BE2C (cell line): ENCODE results near the gene FAM180A.
"Not testable (repeated sequence)": the region's sequence is repeated elsewhere in the genome, so short reads cannot be mapped to it uniquely, and the experiment has no call there.

Source experiments
- DNase-seq: peaks from one replicate; pipeline ENCODE4 v3.0.0-alpha.2; 2020
- H3K27me3 ChIP-seq: fragments of 250-450 bp; sonication (Bioruptor Pico); 2 replicates; pipeline ENCODE4 v1.5.1; 2020; ENCODE audit warnings: mild to moderate bottlenecking
- H3K36me3 ChIP-seq: fragments of 250-450 bp; sonication (Bioruptor Pico); 2 replicates; pipeline ENCODE4 v1.5.1; 2020; ENCODE audit warnings: mild to moderate bottlenecking
- H3K4me1 ChIP-seq: fragments of 250-450 bp; sonication (Bioruptor Pico); 2 replicates; pipeline ENCODE4 v1.5.1; 2020
- H3K4me3 ChIP-seq: 2 replicates; pipeline ENCODE4 v1.5.1; 2011; ENCODE audit warnings: low read depth, low read length
- H3K9me3 ChIP-seq: fragments of 250-450 bp; sonication (Bioruptor Pico); 2 replicates; pipeline ENCODE4 v1.5.1; 2020
- CTCF ChIP-seq: IDR thresholded peaks from 2 replicates; pipeline ENCODE4 v1.5.1; 2012; ENCODE audit warnings: mild to moderate bottlenecking, low read depth, low read length

FAM180A gene

DNA sequence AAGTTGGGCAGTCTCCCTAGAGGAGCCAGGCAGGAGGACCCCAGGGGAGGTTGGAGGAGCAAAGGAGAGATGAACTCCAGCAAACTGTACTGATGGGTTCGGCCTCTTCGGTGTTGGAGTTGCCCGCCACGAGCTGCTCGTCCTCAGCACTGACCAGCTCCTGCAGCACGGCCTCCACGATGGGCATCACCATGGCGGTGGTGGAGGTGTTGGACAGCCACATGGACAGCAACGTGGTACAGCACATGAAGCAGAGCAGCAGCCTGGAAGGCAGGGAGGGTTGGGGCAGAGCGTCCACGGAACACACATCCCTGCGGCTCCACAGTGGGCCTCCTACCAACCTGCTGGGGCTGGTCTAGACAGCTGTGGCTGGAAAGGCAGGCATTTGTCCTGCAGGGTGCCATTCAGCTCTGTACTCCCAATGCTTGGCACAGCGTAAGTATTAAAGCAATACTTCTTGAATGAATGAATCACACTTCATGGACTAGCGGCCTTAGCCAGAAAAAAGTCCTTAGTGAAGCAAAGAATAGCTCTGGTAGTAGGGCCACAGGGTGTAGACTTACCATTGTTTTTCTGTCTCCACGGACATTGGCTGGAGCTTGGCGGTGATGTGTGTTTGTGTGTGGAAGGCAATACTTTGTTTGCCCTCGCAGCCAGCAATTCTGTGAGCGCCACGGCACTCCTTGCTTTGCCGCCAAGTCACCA is 42.4 kb downstream of the FAM180A start:
- TF ChIP-seq CTCF, result no peak
- H3K27me3 ChIP-seq, result no peaks in the 10 kb centered on the region
- no peak overlapping the region for H3K4me3 ChIP-seq
- H3K36me3 ChIP-seq, result no peaks in the 10 kb centered on the region
- no peaks in the 10 kb centered on the region for H3K4me1 ChIP-seq
- DNase-seq, result no peak
- H3K9me3 ChIP-seq, result no peaks in the 10 kb centered on the region

GRCh38 chr7:135704698-135705097 is 43.9 kb downstream of the FAM180A start:
- Histone ChIP-seq H3K4me3 (no peak overlapping the region), H3K9me3 (no peaks in the 10 kb centered on the region), H3K36me3 (no peaks in the 10 kb centered on the region), H3K4me1 (no peaks in the 10 kb centered on the region), H3K27me3 (no peaks in the 10 kb centered on the region)
- no peak for DNase-seq
- no peak for TF ChIP-seq CTCF

DNA sequence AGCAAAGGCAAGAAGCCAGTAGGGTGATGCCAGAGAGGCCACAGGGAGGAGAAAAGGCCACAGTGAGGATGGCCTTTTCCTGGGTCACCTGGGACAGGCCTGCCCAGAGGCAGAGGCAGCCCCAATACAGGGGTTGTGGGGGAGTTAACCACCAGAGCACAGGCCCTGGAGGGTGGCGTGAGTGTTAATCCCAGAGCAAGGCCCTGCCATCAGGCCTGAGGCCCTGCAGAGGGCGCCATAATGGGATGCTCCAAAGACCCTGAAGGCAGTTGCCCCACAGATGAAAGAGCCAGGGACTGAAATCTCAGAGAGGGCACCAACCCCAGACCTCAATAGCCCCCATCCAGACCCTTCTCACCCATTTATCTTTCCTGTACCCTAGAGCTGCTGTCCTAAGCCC is 44.5 kb downstream of the FAM180A start:
- DNase-seq, result no peak
- Histone ChIP-seq H3K4me1 (no peaks in the 10 kb centered on the region), H3K9me3 (no peaks in the 10 kb centered on the region), H3K27me3 (no peaks in the 10 kb centered on the region), H3K4me3 (no peak overlapping the region), H3K36me3 (no peaks in the 10 kb centered on the region)
- peak; percentile 48 for TF ChIP-seq CTCF

DNA sequence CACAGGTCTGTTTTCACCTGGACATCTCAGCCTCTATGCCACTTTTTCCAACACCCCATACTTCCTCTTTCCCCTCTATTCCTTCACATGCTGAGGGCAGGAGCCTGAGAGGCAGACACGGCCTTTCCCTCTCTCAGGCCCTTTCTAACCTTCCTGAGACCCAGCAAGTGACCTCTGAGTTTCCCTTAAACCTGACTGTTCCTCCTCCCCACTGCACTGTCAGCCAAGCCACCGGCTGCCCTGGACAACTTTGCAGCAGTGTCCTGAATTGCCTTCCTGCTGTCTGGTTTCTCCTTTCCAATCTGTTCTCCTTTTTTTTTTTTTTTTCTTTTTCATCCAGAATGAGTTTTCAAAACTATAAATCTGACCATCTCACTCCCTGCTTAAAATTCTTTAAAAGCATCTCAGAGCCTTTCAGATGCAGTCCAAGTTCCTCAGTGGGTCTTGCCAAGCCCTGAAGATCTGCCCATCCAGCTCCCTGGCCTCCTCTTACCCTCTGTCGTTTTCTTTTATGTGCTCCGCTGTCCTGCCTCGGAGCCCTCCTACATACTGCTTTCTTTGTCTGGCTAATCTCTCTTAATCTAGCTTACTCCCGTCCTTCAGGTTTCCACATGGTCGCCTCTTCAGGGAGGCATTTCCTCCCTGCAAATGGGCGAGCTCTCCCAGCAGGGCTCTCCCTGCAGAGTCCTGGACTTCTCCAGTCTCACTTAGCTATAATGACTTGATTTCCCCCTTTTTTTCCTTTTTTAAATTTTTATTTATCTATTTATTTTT is 51.1 kb downstream of the FAM180A start:
- no peak for DNase-seq
- TF ChIP-seq CTCF, result no peak
- H3K36me3 ChIP-seq, result no peaks in the 10 kb centered on the region
- H3K4me3 ChIP-seq, result no peak overlapping the region
- H3K4me1 ChIP-seq, result no peaks in the 10 kb centered on the region
- no peaks in the 10 kb centered on the region for H3K27me3 ChIP-seq
- H3K9me3 ChIP-seq, result no peaks in the 10 kb centered on the region

GRCh38 chr7:135693558-135693957 is 55.1 kb downstream of the FAM180A start:
- no peaks in the 10 kb centered on the region for H3K9me3 ChIP-seq
- no peaks in the 10 kb centered on the region for H3K36me3 ChIP-seq
- no peak for TF ChIP-seq CTCF
- H3K4me3 ChIP-seq, result no peak overlapping the region
- no peaks in the 10 kb centered on the region for H3K4me1 ChIP-seq
- H3K27me3 ChIP-seq, result no peaks in the 10 kb centered on the region
- no peak for DNase-seq

DNA sequence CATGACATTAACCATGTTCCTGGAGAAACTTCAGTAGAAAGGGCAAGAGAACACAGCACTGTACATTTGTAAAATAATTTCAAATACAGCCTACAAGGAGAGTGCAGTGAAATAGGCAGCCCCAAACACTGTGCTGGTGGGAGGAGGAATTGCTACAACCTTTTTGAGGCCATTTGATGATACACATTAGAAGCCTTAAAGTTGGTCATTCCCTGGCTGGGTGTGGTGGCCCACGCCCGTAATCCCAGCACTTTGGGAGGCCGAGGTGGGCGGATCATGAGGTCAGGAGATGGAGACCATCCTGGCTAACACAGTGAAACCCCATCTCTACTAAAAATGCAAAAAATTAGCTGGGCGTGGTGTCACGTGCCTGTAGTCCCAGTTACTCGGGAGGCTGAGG is 56.0 kb downstream of the FAM180A start:
- DNase-seq, H3K9me3 ChIP-seq, H3K36me3 ChIP-seq, H3K4me1 ChIP-seq, H3K4me3 ChIP-seq, H3K27me3 ChIP-seq: not testable (repeated sequence)
